Activated CD8-positive, alpha-beta memory T cell treated with anti-CD3 and anti-CD28 coated beads, Interleukin-2, amount 50 U/mL, for 4 hours (primary cell): ENCODE results near the gene SDC4.

Source experiments
- DNase-seq: peaks from one replicate; pipeline ENCODE4 v3.0.0-alpha.2; 2020

The SDC4 gene

GRCh38 chr20:45347936-45348778, at the start of gene SDC4:
TSS of gene SDC4 (minus strand) at chr20:45348424. CDS start at chr20:45348384, 40 bp downstream.
- peak; percentile 62 for DNase-seq

GRCh38 chr20:45395114-45395415, 46.8 kb upstream of the SDC4 start:
- no peak for DNase-seq

- no peak for DNase-seq
These were observed 46.2 kb upstream of the SDC4 start for GRCh38 chr20:45394221-45395113.

- DNase-seq, result no peak
These were observed 44.5 kb upstream of the SDC4 start for GRCh38 chr20:45392733-45393132.

- no peak for DNase-seq
These were observed 43.3 kb upstream of the SDC4 start for GRCh38 chr20:45391559-45391958.

- DNase-seq, result no peak
These were observed 42.7 kb upstream of the SDC4 start for GRCh38 chr20:45390931-45391330.

GRCh38 chr20:45387274-45387673, 39.0 kb upstream of the SDC4 start:
- DNase-seq, result no peak

GRCh38 chr20:45378191-45378590, 30.0 kb upstream of the SDC4 start, which contains the start of gene TP53TG5:
TSS of gene TP53TG5 (minus strand) at chr20:45378325. CDS start at chr20:45378236, 89 bp downstream.
- no peak for DNase-seq

- DNase-seq, result no peak
These were observed 29.0 kb upstream of the SDC4 start for GRCh38 chr20:45377269-45377668.

GRCh38 chr20:45374966-45375365, 26.7 kb upstream of the SDC4 start:
- DNase-seq, result no peak

GRCh38 chr20:45374101-45374467, 25.9 kb upstream of the SDC4 start:
- no peak for DNase-seq

- peak; percentile 92 for DNase-seq
These were observed 25.3 kb upstream of the SDC4 start for GRCh38 chr20:45373353-45374100.

GRCh38 chr20:45372646-45373352, 24.6 kb upstream of the SDC4 start:
- DNase-seq, result no peak

- DNase-seq, result no peak
These were observed 24.0 kb upstream of the SDC4 start for GRCh38 chr20:45372241-45372640.

- DNase-seq, result no peak
These were observed 22.4 kb upstream of the SDC4 start for GRCh38 chr20:45370571-45371160.

- DNase-seq, result no peak
These were observed 20.2 kb upstream of the SDC4 start for GRCh38 chr20:45368221-45368980.

GRCh38 chr20:45367126-45367525, 18.9 kb upstream of the SDC4 start:
- no peak for DNase-seq

- DNase-seq, result no peak
These were observed 18.4 kb upstream of the SDC4 start for GRCh38 chr20:45366631-45367030.

GRCh38 chr20:45366192-45366591, 18.0 kb upstream of the SDC4 start:
- DNase-seq, result no peak

- DNase-seq, result no peak
These were observed 17.3 kb upstream of the SDC4 start for GRCh38 chr20:45365444-45365970.
